Neural progenitor cell (in vitro differentiated cells): Measurements from ENCODE around the gene FOLR3.

Source experiments
- CTCF ChIP-seq: fragments of 200-600 bp; sonication (generic); IDR thresholded peaks from 2 replicates; pipeline ENCODE4 v1.5.1; 2017; ENCODE audit warnings: antibody characterized with exemption, mild to moderate bottlenecking
- EZH2 ChIP-seq: fragments of 200-600 bp; sonication (generic); IDR thresholded peaks from 2 replicates; pipeline ENCODE4 v1.6.1; 2017; ENCODE audit warnings: antibody characterized with exemption, mild to moderate bottlenecking, moderate library complexity
- EZH2phosphoT487 ChIP-seq: fragments of 200-600 bp; sonication (generic); IDR thresholded peaks from 2 replicates; pipeline ENCODE4 v1.6.1; 2017; ENCODE audit warnings: antibody characterized with exemption

- TF ChIP-seq CTCF (no peak), EZH2 (no peak), EZH2phosphoT487 (no peak)
Observed at GRCh38 chr11:72144807-72145565, 9.5 kb downstream of the FOLR3 start.
